NB4 (cell line): ENCODE measurements around the gene APOL2.

ENCODE experiments used
- POLR2A ChIP-seq: IDR thresholded peaks from 2 replicates; pipeline ENCODE4 v1.6.1; 2011; ENCODE audit warnings: mild to moderate bottlenecking; ENCODE audit not compliant: insufficient read length; ENCODE audit errors: extremely low read depth
- TF ChIP-seq, protein P1 (sequence below): IDR thresholded peaks from one replicate; pipeline ENCODE4 v1.5.1; 2012; ENCODE audit warnings: low read depth, low read length
- TF ChIP-seq, protein P2 (sequence below): IDR thresholded peaks from 2 replicates; pipeline ENCODE4 v1.6.1; 2011; ENCODE audit warnings: low read depth, low read length

DNA sequence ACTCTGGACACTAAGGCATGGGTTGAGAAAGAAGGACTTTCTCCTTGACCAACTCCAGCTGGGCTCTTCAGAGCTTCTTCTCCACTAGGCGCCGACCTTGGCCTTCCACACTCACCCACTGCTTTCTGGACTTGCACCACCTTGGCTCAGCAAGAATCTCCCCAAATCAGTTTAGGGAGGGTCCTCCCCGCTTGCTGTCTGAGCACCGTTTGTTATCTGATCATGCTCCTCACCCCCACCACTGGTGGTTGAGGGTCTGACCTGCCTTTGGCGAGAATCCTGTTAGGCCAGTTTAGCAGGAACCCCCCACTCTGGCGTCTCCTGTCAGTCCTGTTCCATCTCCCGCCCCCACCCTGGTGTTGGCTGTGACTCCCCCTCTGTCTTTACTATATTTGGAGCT, 10.4 kb downstream of the APOL2 start:
- TF ChIP-seq, protein P1, sequence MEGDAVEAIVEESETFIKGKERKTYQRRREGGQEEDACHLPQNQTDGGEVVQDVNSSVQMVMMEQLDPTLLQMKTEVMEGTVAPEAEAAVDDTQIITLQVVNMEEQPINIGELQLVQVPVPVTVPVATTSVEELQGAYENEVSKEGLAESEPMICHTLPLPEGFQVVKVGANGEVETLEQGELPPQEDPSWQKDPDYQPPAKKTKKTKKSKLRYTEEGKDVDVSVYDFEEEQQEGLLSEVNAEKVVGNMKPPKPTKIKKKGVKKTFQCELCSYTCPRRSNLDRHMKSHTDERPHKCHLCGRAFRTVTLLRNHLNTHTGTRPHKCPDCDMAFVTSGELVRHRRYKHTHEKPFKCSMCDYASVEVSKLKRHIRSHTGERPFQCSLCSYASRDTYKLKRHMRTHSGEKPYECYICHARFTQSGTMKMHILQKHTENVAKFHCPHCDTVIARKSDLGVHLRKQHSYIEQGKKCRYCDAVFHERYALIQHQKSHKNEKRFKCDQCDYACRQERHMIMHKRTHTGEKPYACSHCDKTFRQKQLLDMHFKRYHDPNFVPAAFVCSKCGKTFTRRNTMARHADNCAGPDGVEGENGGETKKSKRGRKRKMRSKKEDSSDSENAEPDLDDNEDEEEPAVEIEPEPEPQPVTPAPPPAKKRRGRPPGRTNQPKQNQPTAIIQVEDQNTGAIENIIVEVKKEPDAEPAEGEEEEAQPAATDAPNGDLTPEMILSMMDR = no peak
- TF ChIP-seq POLR2A = no peak
- TF ChIP-seq, protein P2, sequence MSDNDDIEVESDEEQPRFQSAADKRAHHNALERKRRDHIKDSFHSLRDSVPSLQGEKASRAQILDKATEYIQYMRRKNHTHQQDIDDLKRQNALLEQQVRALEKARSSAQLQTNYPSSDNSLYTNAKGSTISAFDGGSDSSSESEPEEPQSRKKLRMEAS = no peak
